ENCODE measurements around the gene HEPN1.

Gene HEPN1

GRCh38 chr11:124937336-124937935, 18.4 kb downstream of the HEPN1 start:
- Histone ChIP-seq H3K9me3 (ENCODE audit: control insufficient read depth, insufficient read depth, low read length) (no peaks in the 10 kb centered on the region), H3F3A (ENCODE audit: control insufficient read depth, insufficient read depth) (no peaks in the 10 kb centered on the region), H3K79me2 (ENCODE audit: control insufficient read depth, low read length) (no peaks in the 10 kb centered on the region), H3K27me3 (ENCODE audit: control insufficient read depth, low read length) (peaks cover 29% of the 10 kb centered on the region), H3K4me1 (ENCODE audit: control insufficient read depth, low read length) (no peaks in the 10 kb centered on the region), H3K4me2 (ENCODE audit: low read length) (no peak overlapping the region), H3K27ac (ENCODE audit: low read depth, low read length) (no peak overlapping the region), H3K9me2 (replicated peaks; ENCODE audit: control insufficient read depth, low read length) (no peaks in the 10 kb centered on the region), H3K36me3 (ENCODE audit: control insufficient read depth, low read length) (no peaks in the 10 kb centered on the region), H4K20me1 (ENCODE audit: control insufficient read depth, insufficient read depth, low read depth, low read length) (no peaks in the 10 kb centered on the region), H3K4me3 (ENCODE audit: low read length) (no peak overlapping the region)
- TF ChIP-seq CTCF (IDR thresholded peaks at IDR 0.05; ENCODE audit: low read depth, low read length, poor library complexity, severe bottlenecking) (no peak), EZH2phosphoT487 (IDR thresholded peaks at IDR 0.05; ENCODE audit: borderline replicate concordance, low read length) (no peak)

- Histone ChIP-seq H3K4me1 (ENCODE audit: control insufficient read depth, low read length) (no peaks in the 10 kb centered on the region), H3K4me3 (ENCODE audit: low read length) (no peak overlapping the region), H3K79me2 (ENCODE audit: control insufficient read depth, low read length) (no peaks in the 10 kb centered on the region), H4K20me1 (ENCODE audit: control insufficient read depth, insufficient read depth, low read depth, low read length) (no peaks in the 10 kb centered on the region), H3K27ac (ENCODE audit: low read depth, low read length) (no peak overlapping the region), H3K27me3 (ENCODE audit: control insufficient read depth, low read length) (peaks cover 29% of the 10 kb centered on the region), H3F3A (ENCODE audit: control insufficient read depth, insufficient read depth) (no peaks in the 10 kb centered on the region), H3K9me2 (replicated peaks; ENCODE audit: control insufficient read depth, low read length) (no peaks in the 10 kb centered on the region), H3K36me3 (ENCODE audit: control insufficient read depth, low read length) (no peaks in the 10 kb centered on the region), H3K9me3 (ENCODE audit: control insufficient read depth, insufficient read depth, low read length) (no peaks in the 10 kb centered on the region), H3K4me2 (ENCODE audit: low read length) (no peak overlapping the region)
- TF ChIP-seq EZH2phosphoT487 (IDR thresholded peaks at IDR 0.05; ENCODE audit: borderline replicate concordance, low read length), result no peak
- TF ChIP-seq CTCF (IDR thresholded peaks at IDR 0.05; ENCODE audit: low read depth, low read length, poor library complexity, severe bottlenecking), result no peak
Measured at GRCh38 chr11:124938206-124938765, 19.2 kb downstream of the HEPN1 start.

GRCh38 chr11:124938970-124939369, 19.9 kb downstream of the HEPN1 start:
- no peaks in the 10 kb centered on the region for H3F3A ChIP-seq (ENCODE audit: control insufficient read depth, insufficient read depth)
- H3K4me2 ChIP-seq (ENCODE audit: low read length), result no peak overlapping the region
- no peak overlapping the region for H3K4me3 ChIP-seq (ENCODE audit: low read length)
- peaks cover 29% of the 10 kb centered on the region for H3K27me3 ChIP-seq (ENCODE audit: control insufficient read depth, low read length)
- no peaks in the 10 kb centered on the region for H3K79me2 ChIP-seq (ENCODE audit: control insufficient read depth, low read length)
- no peak for TF ChIP-seq CTCF (IDR thresholded peaks at IDR 0.05; ENCODE audit: low read depth, low read length, poor library complexity, severe bottlenecking)
- no peak for TF ChIP-seq EZH2phosphoT487 (IDR thresholded peaks at IDR 0.05; ENCODE audit: borderline replicate concordance, low read length)
- no peak overlapping the region for H3K27ac ChIP-seq (ENCODE audit: low read depth, low read length)
- no peaks in the 10 kb centered on the region for H3K9me3 ChIP-seq (ENCODE audit: control insufficient read depth, insufficient read depth, low read length)
- H3K36me3 ChIP-seq (ENCODE audit: control insufficient read depth, low read length), result no peaks in the 10 kb centered on the region
- H3K4me1 ChIP-seq (ENCODE audit: control insufficient read depth, low read length), result no peaks in the 10 kb centered on the region
- no peaks in the 10 kb centered on the region for H3K9me2 ChIP-seq (replicated peaks; ENCODE audit: control insufficient read depth, low read length)
- H4K20me1 ChIP-seq (ENCODE audit: control insufficient read depth, insufficient read depth, low read depth, low read length), result no peaks in the 10 kb centered on the region

Measured in DOHH2 (cell line).